GM13977 (cell line): ENCODE results near the gene RNF112.
A peak's percentile ranks its signal among the peaks of the same experiment; 100 is the strongest.

Experiments used
- DNase-seq: peaks from one replicate; pipeline ENCODE4 v3.0.0; 2012; ENCODE audit warnings: low spot score
- in situ Hi-C: fragments of 300-500 bp; cut with MboI; formaldehyde crosslinking; loops from one replicate; pipeline ENCODE4 v1.12.0; 2022; ENCODE audit warnings: low sequenced_read_pairs, low pct_unique_long_range_greater_than_20kb, mixed read lengths, inconsistent platforms; ENCODE audit not compliant: unreplicated experiment
- TF ChIP-seq, protein P1 (sequence below): IDR thresholded peaks from 2 replicates; pipeline ENCODE4 v1.5.1; 2012; ENCODE audit warnings: mild to moderate bottlenecking, control low read depth; ENCODE audit not compliant: insufficient read depth; ENCODE audit errors: extremely low read depth, missing control alignments

Gene RNF112

DNA sequence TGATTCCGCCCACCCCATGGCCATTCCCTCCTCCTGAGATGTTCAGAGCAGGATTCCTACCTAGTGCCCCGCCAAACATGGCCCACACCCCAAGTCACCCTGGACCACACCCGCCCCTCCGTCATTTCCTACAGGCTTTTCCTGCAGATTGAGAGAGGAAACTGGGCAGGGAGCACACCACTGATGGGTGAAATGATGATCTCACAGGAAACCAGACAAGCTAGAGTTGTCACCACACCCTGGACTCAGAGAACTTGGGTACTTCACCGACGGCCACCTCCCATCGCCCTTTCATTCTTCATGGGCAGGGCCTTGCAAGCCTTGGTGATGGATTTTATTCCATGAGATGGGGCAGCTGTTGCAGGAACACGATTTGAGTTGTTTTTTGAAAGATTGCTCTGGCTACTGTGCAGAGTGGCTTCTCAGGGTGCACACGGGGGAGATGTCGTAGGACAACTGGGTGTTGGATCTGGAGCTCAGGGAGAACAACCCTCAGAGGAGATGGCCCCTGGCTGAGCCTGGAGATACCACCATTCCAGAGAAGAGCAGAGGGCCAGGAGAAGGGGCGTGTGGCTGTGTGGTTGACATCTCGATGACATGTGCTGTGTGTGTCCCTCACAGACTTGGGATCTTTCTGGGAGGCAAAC lies 41.1 kb upstream of the RNF112 start:
- in situ Hi-C loops = loop anchor here (10.0 to 25.0 kb wide), 2 partner anchors 55 to 392 kb away; no protein-coding TSS in a partner anchor
- no peak for DNase-seq
- TF ChIP-seq, protein P1, sequence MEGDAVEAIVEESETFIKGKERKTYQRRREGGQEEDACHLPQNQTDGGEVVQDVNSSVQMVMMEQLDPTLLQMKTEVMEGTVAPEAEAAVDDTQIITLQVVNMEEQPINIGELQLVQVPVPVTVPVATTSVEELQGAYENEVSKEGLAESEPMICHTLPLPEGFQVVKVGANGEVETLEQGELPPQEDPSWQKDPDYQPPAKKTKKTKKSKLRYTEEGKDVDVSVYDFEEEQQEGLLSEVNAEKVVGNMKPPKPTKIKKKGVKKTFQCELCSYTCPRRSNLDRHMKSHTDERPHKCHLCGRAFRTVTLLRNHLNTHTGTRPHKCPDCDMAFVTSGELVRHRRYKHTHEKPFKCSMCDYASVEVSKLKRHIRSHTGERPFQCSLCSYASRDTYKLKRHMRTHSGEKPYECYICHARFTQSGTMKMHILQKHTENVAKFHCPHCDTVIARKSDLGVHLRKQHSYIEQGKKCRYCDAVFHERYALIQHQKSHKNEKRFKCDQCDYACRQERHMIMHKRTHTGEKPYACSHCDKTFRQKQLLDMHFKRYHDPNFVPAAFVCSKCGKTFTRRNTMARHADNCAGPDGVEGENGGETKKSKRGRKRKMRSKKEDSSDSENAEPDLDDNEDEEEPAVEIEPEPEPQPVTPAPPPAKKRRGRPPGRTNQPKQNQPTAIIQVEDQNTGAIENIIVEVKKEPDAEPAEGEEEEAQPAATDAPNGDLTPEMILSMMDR = no peak

DNA sequence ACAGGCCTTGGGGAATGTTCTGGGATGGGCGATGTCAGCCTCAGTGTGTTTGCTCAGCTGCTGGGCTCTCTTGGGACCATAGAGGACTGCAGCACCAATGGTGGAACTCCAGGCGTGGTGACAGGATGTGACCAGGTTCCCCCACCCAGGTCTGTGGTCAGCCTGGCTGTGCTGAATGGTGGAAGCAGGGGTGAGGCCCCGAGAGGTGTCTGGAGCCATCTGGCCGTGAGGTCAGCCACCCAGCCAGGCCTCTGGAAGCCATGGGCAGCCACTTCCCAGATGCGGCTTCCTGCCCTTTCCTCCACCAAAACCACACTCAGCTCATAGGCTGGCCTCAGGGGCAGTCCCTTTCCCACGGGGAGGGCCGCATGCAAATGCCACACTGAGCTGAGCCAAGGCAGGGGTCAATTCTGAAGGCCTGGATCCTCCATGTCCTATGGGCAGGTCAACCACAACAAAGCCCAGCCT lies 40.5 kb upstream of the RNF112 start:
- in situ Hi-C loops = loop anchor here (25.0 kb wide), 1 partner anchor 392 kb away; no protein-coding TSS in a partner anchor
- TF ChIP-seq, protein P1 = no peak
- DNase-seq = peak; percentile 59

DNA sequence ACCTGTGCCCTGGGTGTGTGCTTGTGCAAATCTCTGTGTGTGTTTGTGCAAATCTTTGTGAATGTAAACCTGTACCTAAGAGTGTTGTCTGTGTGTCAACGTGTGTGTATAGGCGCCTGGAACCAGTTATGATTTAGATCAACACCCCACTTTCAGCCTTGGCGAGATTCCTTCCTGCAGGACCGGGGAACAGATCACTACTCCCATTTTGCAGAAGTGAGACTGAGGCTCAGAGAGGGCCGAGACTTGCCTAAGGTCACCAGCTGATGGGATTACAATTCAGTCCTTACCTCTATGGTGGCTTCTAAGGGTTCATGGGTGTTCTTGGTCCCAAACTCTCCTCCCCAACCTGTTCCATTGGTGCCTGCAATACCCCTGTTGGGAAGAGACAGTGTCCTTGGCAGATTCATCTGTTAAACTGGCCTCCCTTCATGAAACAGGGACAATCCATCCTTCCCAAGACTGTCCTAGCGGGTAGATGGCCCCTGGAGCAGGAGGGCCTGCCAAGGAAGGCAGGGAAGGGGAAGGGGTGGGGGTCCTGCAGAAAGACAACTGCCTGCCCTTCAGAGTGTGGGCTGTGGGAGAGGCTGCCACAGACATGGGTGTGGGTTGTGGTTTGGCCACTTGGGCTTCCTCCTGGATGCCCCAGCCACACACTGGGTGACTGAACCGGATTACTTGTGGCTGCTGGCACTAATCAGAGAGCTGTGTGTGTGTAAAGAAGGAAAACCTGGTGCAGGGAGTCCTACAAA lies 39.6 kb upstream of the RNF112 start:
- no peak for DNase-seq
- TF ChIP-seq, protein P1 = no peak
- in situ Hi-C loops = loop anchor here (25.0 kb wide), 1 partner anchor 391 kb away; no protein-coding TSS in a partner anchor

DNA sequence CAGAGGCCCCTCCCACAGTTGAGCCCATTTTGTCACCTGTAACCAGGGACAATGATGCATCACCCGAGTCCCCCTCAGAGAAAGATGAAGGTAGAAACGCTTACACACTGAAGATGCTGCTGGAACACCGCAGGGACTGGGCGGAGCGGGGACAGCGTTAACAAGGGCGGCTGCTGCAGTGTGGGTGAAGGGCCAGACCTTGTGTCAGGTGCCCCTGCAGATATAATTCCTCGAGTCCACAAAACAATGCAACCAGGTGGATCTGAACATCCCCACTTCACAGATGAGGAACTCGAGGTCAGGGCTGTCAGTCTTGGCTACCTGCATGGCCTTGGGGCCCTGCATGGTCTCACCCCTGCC lies 39.0 kb upstream of the RNF112 start:
- TF ChIP-seq, protein P1 = no peak
- DNase-seq = no peak
- in situ Hi-C loops = loop anchor here (25.0 kb wide), 1 partner anchor 390 kb away; no protein-coding TSS in a partner anchor

DNA sequence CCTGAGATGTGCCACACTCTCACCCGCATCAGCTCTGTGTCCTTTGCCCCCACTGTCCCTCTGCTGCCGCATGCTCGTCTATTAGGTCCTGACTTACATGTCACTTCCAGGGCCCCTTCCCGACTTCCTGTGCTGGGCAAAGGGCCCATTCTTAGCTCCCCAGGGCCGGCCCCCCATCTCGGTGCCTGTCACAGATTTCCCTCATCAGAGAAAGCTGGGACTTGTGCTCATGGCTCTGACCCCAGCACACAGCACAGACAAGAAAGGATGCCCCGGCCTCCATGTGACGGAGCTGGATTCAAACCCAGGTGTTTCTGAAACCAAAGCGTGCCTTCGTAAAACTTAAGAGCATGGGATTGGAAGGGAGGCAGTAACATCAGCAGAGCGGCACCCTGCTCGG lies 38.6 kb upstream of the RNF112 start:
- in situ Hi-C loops = loop anchor here (25.0 kb wide), 1 partner anchor 390 kb away; no protein-coding TSS in a partner anchor
- TF ChIP-seq, protein P1 = no peak
- DNase-seq = no peak

DNA sequence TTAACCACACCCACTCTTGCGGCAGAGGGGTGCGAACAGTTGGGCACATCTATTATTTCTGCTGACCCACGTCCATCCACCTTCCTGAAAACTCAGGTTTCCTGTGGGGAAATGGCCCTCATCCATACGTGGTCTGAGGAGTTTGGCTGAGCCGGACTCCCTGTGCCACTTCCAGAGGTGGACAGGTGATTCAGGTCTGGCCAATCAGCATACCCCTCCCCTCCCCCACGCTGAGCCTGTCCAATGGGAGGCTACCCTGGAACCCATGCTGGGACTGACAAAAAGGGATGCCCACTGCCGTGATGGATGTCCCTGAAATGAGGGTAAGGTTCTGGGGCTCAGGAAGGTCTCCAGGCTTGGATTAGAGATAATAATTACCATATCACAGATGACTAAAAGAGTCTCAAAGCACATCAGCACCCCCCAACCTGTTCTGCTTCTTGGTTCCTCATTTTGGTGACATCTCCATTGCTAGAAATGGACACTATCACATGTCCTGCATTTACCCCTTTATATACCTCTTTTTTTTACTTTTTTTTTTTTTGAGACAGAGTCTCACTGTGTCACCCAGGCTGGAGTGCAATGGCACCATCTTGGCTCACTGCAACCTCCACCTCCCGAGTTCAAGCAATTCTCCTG lies 38.0 kb upstream of the RNF112 start:
- in situ Hi-C loops = loop anchor here (25.0 kb wide), 1 partner anchor 389 kb away; no protein-coding TSS in a partner anchor
- DNase-seq = no peak
- TF ChIP-seq, protein P1 = no peak
